Esophagus squamous epithelium (tissue), 4 donors: ENCODE results near the gene TCERG1L.

ENCODE experiments used
- POLR2A ChIP-seq, 4 donors: fragments of 450-650 bp; IDR thresholded peaks; one replicate each; pipeline ENCODE4 v1.6.1; 2017; ENCODE audit warnings: antibody characterized with exemption in 4 of 4, mild to moderate bottlenecking in 4 of 4, moderate library complexity in 3 of 4
- TF ChIP-seq, protein P1 (sequence below), 6 experiments: fragments of 450-650 bp in 4 of 6; fragments of 200-600 bp in 2 of 6; sonication (generic) in 2 of 6; IDR thresholded peaks; one replicate each; pipeline ENCODE4 v1.5.1; 2016 to 2019; ENCODE audit warnings: antibody characterized with exemption in 6 of 6, mild to moderate bottlenecking in 4 of 6, moderate library complexity in 4 of 6

DNA sequence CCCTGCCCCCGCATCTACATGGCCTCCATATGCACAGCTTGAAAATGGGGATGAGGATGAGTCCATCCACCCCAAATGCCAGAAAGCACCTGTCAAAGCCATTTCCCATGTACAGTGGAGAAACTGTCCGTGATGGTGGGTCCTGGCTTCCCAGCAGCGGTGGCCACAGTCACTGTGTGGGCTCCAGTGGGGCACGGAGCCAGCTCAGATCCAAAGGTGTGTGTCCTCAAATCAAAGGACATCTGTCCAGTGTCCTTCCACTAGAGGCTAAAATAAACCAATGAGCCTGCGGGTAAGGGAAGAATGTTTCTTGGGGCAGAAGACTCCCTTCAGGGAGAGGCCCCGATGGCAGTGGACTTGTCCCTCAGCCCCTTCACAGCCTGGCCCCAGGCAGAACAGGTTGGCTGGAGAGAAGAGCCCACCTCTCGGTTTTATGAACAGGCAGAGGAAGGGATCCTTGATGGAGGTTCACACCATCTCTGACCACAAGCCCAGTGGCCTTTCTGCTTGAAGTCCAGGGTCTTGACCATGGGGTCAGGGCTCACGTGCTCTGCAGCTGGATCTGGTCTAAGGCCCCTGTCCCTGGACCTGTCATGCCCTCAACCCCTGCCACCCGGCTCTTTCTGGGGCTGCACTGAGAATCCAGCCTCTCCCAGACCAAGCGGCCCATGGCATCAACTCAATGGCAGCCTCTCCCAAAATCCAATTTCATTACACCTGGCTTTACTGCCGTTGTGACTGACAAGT is 106.9 kb downstream of the TCERG1L start:
- TF ChIP-seq POLR2A (IDR thresholded peaks at IDR 0.05), result no peak
- TF ChIP-seq, protein P1, sequence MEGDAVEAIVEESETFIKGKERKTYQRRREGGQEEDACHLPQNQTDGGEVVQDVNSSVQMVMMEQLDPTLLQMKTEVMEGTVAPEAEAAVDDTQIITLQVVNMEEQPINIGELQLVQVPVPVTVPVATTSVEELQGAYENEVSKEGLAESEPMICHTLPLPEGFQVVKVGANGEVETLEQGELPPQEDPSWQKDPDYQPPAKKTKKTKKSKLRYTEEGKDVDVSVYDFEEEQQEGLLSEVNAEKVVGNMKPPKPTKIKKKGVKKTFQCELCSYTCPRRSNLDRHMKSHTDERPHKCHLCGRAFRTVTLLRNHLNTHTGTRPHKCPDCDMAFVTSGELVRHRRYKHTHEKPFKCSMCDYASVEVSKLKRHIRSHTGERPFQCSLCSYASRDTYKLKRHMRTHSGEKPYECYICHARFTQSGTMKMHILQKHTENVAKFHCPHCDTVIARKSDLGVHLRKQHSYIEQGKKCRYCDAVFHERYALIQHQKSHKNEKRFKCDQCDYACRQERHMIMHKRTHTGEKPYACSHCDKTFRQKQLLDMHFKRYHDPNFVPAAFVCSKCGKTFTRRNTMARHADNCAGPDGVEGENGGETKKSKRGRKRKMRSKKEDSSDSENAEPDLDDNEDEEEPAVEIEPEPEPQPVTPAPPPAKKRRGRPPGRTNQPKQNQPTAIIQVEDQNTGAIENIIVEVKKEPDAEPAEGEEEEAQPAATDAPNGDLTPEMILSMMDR (IDR thresholded peaks at IDR 0.05), result no peak
